ENCODE results near the gene SETD5. TPM values are rescaled to one million over a fixed set of nuclear protein-coding genes. Genes with fewer than 3 reads are reported as not detected.

Gene SETD5
- total and polyA plus RNA-seq, 2 of the 4 experiments (the other 2 are of a cell fraction), result 42.7 to 62.9 TPM

DNA sequence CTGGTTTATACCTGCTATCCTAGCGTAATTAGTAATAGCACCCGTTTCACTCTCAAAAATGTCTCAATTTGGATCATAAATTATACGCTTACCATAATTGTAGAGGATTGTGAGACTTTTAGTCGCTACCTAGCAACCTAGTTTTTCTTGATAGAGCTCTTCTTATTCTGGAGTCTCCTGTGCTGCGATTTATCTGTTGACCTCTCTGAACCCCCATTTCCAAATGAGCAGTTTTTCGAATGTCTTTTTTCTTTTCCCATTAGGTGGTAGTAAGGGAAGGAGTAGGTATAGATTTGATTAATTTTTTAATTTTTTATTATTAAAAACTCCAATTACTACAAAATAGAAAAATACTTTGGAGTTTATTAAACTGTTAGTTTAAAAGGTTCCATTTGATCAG lies 10.6 kb downstream of the SETD5 start:
- H2AK9ac ChIP-seq (replicated peaks; ENCODE audit: low read depth, low read length, poor library complexity), result no peak overlapping the region
- H3K4me1 ChIP-seq (ENCODE audit: control insufficient read depth, insufficient read depth, low read length), result peaks cover 4% of the 10 kb centered on the region
- POLR2A ChIA-PET (ENCODE audit: unreplicated experiment), result no interaction called here
- H4K8ac ChIP-seq (ENCODE audit: low read depth in 2 of 2, low read length in 2 of 2), result no peak overlapping the region
- no peak overlapping the region for H3K14ac ChIP-seq (replicated peaks; ENCODE audit: low read depth, low read length)
- H4K91ac ChIP-seq (ENCODE audit: insufficient read depth, low read depth, low read length), result no peak overlapping the region
- H3K4ac ChIP-seq (ENCODE audit: low read depth, low read length), result no peak overlapping the region
- no peak overlapping the region for H3K27ac ChIP-seq (ENCODE audit: insufficient read depth, low read length)
- no peak overlapping the region for H3K4me3 ChIP-seq (ENCODE audit: insufficient read depth, low read depth, low read length)
- no peak overlapping the region for H3K56ac ChIP-seq (ENCODE audit: extremely low read depth, insufficient read depth, low read length)
- no TSS peak for BruUV-seq (replicated peaks)
- no peak overlapping the region for H3K4me2 ChIP-seq (ENCODE audit: low read depth, low read length)
- peaks cover 0 to 22% of the 10 kb centered on the region in 2 experiments; a peak in 2 of 4 replicates for H3K79me1 ChIP-seq (ENCODE audit: low read depth in 1 of 2, low read length in 2 of 2)
- no peak for TF ChIP-seq RCOR1 (IDR thresholded peaks at IDR 0.05; ENCODE audit: insufficient replicate concordance, low read length)
- TF ChIP-seq RFX5 (IDR thresholded peaks at IDR 0.05; ENCODE audit: low read depth, low read length), result no peak
- no peak overlapping the region for H2BK120ac ChIP-seq (ENCODE audit: low read depth, low read length)
- H2AFZ ChIP-seq (replicated peaks; ENCODE audit: low read length, poor library complexity), result no peak overlapping the region
- CTCF ChIA-PET, result no interaction called here
- in situ Hi-C loops (cut with MboI; ENCODE audit: low sequenced_read_pairs) (no loop called here), intact Hi-C loops (cut with micrococcal nuclease) (no loop called here), dilution Hi-C loops (cut with HindIII; ENCODE audit: low sequenced_read_pairs, unreplicated experiment) (no loop called here)
- H3K36me3 ChIP-seq (ENCODE audit: control insufficient read depth, insufficient read depth, low read length), result no peaks in the 10 kb centered on the region
- H3K27me3 ChIP-seq (ENCODE audit: control insufficient read depth, insufficient read depth, low read length), result no peaks in the 10 kb centered on the region
- ATAC-seq (ENCODE audit: low read depth) (no peak), DNase-seq (no peak)
- peaks cover 100% of the 10 kb centered on the region for H4K20me1 ChIP-seq (ENCODE audit: insufficient read depth, low read length)
- H2BK20ac ChIP-seq (ENCODE audit: low read depth, low read length), result no peak overlapping the region
- no peak overlapping the region for H3K18ac ChIP-seq (ENCODE audit: low read depth, low read length)
- no peak overlapping the region for H3K23ac ChIP-seq (ENCODE audit: low read depth, low read length)
- H2AK5ac ChIP-seq (ENCODE audit: low read depth, low read length), result no peak overlapping the region
- H2BK5ac ChIP-seq (ENCODE audit: low read depth, low read length, poor library complexity, severe bottlenecking), result no peak overlapping the region
- no peak overlapping the region for H4K5ac ChIP-seq (ENCODE audit: low read depth, low read length)
- H3K9me1 ChIP-seq (ENCODE audit: insufficient read depth, low read length), result peaks cover 11% of the 10 kb centered on the region; the same call in 1 of the 2 replicates
- no CpG with 5 or more reads among the region's 6 CpGs for WGBS, 2 experiments (ENCODE audit: extremely low coverage in 2 of 2, insufficient read length in 1 of 2)
- no peak overlapping the region for H3K9ac ChIP-seq (ENCODE audit: low read depth, low read length)
- no peaks in the 10 kb centered on the region for H3K9me3 ChIP-seq (ENCODE audit: control insufficient read depth, insufficient read depth, low read length)
- H2BK15ac ChIP-seq (ENCODE audit: low read depth, low read length), result no peak overlapping the region

Measured in IMR-90 (cell line).